ENCODE measurements around the gene ABCB6.

Gene ABCB6

DNA sequence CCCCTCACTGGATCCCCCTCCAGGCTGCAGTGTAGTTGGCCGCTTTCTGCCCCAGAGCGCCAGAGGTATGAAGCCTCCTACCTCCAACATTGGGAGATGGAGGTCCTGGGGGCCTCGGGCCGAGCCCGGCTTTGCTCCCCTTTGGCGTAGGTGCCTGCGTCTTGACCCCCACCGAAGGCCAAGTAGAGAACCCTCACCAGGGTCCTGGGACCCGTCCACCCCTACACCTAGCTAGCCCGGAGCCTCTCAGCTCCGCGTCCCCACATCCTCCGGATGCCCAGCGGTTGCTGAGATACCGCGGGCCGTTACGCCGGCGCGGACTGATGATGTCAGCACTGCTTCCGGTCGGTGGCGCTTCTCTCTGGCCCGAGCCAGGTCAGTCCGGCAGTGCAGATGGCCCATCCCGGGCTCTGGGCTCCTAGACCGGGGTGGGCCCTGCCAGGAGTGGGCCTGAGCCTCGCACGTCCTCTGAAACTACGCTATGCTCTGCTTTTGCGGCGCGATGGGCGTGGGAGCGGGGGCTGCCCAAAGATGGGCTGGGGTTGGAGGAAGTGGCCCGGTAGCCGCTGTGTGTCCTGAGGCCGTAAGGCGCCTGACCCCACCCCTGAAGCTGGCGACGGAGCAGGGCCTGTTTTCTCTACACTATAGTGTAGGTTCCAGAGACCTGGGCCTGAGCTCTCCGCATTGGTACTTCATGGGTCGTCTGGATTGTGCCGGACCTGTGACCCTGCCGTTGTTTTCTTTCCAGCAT, 26.6 kb upstream of the ABCB6 start, which contains the start of the genes GLB1L and STK16:
TSS of gene GLB1L (minus strand) at position 297 of the 751 bp plus-strand sequence. CDS start 1,871 bp downstream, outside the sequence.
TSS of gene STK16 (plus strand) at position 332 of the 751 bp plus-strand sequence. CDS start 521 bp downstream, outside the sequence.
- DNase-seq = peak; percentile 88

DNA sequence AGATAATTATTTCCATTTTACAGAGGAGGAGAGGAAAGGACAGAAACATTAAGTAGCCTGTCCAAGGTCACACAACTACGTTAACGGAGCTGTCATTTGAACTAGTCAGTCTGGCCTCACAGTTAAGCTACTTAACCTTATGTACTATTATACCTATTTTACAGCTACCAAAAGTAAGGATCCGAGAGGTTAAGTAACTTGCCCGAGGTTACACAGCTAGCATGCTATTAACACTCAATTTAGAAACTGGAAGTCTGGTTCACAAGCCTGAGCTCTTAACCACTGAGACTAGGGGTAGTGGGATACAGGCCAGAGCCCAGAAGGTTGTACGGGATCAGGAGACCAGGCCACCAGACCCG, 26.0 kb upstream of the ABCB6 start:
- no peak for DNase-seq

DNA sequence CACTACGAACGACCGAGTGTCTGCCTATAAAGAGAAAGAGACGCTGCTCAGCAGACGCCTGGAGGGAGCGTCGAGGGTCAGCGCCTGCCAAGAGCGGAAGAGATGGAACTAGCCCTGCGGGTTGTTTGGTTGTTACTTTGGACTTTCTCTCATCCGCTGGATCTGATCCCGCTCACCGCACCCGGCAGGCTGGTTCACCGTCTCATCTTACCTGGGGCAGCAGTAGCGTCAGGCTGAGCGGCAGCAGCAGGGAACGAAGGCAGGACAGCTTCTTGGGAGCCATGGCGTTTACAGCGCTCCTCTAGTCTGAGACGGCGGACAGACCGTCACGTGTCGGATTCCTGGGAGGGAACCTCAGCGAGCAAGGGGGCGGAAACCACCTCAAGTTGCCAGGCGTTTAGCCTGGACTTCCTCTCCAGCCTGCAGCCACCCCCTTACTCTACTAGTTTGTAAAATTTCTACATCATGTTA, 24.6 kb upstream of the ABCB6 start:
- no peak for DNase-seq

DNA sequence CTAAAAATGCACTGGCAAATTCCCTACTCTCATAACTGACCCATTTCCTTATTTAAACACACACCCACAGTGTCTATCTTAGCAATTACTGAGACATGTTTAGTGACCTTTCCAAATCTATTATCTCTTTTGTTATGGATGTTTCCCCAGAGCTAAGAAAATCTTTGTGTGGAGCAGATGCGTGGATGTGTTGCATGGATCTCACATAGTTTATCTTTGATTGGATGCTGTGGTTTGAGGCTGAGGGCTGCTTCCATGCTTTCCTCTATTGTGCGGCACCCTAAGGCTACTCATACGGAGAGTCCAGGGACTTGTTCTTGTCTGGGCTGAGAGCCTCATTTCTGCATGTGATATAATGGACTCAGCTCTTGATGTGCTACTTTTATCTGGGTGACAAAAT, 15.6 kb upstream of the ABCB6 start:
- no peak for DNase-seq

DNA sequence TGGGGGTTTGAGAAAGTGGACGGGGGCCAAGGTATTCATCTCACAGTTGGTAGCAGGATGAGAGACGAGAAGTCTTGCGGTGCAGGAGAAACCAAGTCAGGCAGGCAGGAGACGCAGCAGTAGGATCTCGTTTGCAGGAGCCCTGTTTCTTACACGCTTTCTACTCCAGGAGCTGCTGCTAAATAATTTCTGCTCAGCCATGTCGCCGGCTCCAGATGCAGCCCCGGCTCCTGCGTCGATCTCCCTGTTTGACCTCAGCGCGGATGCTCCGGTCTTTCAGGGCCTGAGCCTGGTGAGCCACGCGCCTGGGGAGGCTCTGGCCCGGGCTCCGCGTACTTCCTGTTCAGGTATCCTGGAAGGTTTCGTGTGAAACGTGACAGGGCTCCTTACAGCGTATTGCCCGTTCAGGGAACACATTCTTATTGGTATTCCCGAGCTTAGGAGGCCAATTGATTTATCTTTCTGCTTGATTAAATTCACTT, 11.3 kb upstream of the ABCB6 start:
- peak; percentile 35 for DNase-seq

DNA sequence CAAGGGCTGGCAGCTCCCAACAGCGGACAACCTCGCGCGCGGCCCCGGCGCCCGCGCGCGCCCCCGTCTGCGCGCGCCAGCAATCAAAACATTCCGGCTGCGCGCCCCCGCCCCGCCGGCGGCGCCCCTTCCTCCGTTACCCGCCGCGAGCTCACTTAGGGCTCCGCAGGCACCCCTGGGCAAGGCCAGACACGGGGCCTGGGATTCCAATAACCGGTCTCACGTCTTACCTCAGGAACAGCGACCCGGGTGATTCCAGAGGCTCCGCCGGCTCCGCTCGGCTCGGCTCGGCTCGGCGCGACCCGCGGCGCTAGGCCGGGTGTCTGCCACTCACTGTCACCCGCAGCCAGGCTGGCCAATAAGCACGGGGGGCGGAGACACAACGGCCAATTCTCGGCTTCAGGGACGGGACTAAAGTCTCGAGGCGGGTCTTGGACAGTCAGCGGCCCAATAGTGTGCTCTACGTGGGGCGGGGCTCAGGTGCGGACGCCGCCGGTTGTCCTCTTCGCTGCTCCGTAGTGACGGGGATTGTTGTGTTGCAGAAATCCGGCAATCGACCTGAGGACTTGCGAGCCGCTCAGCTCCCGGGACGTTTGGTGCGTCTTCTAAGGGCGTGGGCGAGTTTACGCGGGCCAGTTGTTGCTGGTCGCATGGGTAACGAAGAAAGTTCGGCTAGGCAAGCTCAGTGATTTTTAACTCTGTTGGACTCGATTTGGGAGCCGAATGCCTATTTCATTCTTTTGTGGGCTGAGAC, 10.7 kb upstream of the ABCB6 start, which contains the start of the genes ANKZF1 and ATG9A:
TSS of gene ANKZF1 (plus strand) at position 502 of the 754 bp plus-strand sequence. CDS start 452 bp downstream, outside the sequence.
TSS of gene ATG9A (minus strand) at position 332 of the 754 bp plus-strand sequence. CDS start 1,612 bp downstream, outside the sequence.
- peak; percentile 99 for DNase-seq

DNA sequence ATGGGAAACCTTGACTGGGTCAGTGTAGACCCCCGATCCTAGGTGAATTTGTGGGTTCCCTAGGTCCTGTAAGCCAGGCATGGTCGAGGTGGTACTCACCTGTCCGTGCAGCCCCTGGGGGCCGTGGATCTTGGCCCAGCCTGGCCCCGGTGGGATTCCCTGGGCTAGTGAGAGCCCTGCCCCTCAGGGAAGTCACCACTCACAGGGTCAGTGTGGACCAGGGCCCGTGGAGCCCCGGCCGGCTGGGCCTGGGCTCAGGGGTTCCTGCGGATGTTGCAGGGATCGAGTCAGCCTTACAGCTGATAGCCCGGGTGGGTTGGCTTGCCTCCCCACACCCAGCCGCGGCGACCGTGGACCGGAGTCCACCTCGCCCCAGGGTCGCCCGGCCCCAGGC, 10.2 kb upstream of the ABCB6 start:
- DNase-seq = no peak

DNA sequence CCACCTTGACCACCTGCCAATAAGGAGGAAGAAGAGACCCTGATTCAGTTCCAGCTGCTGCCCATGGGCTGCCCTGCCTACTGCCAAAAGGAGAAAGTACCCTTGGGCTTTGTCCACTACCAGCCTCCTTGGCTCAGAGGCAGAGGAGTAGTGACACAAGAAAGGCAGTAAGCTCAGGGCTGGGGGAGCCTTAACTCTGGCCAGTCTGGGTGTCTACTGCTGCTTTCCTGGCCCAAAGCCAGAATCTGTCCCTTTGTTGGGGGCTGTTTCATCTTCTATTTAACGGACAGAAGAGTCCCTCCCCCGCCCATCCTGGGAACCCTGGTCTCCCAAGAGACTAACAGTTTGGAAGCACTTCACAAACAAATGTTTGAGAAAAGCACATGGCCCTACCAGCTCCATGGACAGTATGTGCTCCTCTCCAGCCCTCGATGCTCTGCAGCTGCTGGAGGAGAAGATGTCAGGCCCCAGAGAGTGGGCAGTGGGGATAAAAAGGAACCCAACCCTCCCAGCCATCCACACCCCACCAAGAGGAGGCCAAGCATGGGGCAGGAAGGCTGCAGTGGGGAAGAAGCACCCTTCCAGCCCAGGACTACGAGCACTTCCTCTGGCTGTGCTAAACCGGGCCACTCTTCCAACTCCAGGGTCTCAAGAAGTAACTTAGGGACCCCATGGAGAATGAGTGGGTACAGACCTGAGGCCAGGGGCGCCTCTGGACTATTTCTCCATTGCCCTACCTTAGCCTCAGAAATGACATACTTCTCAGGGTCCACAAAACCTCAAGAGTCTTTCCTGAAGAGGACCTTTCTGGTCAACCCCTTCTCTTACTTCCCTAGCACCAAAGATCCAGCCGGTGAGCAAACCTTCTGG, 9.5 kb upstream of the ABCB6 start:
- no peak for DNase-seq

DNA sequence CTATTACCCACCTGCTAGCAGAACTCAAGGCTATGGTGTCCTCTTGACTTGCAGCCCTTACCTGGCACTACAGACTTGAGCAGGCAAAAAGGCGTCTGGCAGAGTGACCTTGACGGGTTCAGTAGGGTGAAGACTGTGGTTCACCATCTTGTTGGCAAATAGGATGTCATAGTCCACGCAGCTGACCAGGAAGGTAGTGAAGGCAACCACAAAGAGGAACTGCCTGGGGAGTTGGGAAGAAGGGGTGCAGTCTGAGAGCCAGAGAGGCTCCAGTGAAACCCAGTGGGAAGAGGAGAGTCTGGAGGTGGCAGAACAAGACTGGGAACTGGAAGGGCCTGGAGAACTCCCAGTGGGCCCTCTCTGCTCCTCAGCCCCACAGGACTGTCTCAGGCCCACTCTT, 6.6 kb upstream of the ABCB6 start:
- DNase-seq = no peak

DNA sequence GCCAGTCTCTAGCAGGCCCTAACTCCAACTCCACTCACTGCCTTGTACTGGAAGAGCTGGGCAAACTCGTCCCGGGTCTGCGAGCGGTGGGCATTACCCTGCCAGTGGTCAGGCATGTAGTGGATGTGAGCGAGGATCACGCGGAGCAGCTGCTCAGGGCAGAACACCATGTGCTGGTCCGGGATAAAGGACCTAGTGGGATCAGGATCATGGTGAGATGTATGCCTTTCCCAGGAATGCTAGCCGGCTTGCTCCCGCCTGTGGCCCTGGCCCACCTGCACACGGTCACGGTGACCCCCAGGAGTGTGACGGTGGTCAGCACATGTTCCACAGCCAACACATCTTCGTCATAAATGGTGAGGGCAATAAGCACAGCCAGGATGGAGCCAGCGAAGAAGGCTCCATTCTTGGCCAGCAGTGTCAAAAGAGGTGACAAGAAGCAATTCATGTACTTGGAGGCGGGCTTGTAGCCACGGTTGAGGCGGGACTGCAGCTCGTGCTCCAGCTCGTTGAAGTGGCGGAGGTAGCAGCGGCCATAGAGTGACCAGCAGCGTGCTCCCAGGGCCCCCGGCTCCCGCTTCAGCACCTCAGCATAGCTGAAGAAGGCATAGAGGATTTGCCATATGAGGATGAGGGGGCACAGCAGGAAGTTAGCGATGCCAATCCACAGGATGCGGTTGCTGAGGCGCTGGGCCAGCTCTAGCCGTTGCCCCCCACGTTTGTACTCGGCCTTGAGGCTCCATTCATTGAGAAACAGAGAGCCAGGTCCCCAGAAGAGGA, 5.3 kb upstream of the ABCB6 start:
- DNase-seq = no peak

DNA sequence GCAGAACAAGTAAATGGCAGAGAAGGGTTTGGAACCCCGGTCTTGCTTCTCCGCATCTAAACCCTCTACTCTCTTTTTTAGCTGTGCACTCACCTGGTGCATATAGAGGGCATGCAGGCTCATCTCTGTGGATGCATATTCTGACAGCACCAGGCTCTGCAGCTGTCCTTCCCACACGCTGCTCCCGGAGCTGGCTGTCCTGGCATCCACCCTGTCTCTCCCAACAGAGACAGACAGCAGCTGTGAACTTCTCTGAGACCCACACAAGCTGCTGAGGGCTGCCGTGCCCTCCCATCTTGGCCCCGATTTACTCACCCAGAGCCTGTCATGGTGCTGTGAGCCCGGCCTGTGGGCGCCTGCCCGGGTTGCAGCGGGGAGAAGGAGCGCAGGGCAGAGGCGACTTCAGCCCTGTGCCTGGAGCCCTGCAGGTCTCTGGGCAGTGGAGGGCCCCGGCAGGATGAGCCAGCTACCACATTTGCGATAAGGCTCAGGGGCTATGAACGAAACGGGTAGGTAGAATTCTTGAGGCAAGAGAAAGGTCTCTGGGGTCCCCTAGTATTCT, 3.3 kb upstream of the ABCB6 start:
- no peak for DNase-seq

DNA sequence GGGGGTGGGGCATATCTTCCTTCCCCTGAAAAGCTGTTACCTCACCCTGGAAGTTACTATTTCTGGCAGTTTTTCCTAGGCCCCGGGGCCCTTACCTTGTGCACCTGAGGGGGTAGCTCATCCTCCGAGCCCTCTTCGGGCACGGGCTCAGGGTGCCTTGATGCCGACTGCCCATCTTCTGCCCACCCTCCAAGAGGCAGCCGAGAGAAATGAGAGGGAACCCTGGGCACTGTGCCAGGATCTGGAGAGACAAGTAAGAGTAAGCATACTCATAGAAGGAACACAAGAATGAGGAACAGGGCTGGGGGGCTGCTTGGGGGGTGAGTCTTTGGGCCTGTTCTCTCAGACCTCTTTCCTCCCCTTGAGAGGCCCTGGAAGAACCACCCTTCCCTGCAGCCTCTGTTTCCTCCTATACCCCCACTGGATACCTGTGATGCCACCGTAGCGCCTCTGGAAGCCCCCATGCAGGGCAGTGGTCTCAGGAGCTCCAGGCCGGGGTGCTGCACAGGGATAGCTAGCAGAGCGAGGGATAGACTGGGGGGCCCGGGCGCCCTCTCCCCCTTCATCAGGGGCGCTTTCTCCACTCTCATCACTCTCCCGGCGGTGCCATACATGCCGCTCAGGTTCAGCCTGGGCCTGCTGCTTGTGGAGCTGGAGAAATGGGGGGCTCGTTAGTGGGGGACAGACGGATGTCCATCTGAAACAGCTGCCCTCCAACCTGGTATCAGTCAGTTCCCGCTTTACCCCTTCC, 2.1 kb upstream of the ABCB6 start:
- DNase-seq = no peak

DNA sequence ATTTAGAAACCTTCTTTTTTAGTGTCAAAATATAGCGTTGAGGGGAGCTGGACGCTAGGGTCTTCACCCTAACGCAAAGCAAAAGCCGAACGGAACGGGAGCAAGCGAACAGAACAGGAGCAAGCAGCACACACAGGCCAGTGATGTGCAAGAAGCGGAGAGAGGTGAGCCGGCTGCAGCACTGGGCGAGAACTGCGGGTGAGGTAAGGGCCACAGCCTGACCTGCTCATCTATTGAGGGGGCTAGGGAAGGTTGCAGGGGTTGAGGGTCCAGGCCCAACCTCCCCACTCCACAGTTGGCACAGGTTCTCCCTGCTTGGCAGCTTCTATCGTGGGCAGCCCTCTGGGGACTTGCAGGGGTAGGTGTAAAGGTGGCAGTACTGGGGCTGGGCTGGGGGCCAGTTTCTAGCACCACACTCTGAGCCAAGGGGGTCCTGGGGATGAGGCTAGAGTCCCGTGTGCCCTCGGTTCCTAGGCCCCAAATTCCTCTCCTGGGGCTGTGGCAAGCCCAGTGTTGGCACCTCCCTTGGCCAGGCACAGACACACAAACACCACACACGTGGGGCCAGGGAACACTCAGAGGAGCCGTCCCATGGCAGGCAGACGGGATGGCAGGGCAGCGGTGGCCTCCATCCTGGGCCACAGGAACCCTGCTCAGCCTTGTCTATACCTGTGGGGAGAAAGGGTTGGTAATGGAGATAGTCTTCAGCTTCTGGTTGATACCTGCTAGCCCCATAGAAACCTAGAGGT, 1.2 kb upstream of the ABCB6 start:
- no peak for DNase-seq

DNA sequence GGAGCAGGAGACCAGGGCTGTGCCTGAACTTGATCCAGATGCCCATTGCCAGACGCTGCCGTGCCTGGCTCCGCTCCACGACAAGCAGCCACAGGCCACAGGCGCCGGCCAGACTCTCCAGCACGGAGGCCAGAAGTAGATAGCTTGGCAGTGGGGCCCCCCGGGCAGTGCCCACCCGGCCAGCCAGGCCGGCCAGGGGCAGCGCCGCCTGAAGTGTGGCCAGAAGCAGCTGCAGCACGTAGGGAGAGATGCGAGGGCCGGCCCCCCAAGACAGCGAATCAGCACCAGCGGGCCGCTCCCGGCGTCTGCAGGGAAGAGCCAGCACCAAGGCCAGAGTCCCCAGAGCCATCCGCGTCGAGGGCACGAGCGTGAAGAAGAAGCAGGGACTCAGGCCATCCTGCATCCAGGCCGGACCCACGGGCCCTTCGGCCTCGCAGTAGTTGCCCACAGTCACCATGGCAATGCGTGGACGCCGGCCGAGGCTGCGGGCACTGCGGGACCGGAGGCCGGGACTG, 484 bp downstream of the ABCB6 start:
- no peak for DNase-seq

DNA sequence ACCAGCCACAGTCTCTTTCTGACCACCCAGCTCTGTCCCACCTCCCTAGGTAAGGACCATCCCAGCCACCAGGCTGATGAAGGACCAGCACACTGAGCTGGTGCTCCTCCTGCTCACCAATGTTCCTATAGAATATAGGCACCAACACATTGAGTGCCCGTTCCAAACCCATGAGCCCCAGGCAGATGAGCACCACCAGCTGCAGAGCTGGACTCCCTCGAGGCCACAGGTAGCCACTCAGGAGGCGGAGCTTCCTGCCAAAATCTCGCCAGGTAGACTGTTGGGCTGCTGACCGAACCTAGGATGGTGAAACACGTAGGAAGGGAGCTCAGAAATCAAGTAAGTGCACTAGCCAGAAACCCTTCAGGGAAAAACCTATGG, 2.2 kb downstream of the ABCB6 start:
- DNase-seq = no peak

DNA sequence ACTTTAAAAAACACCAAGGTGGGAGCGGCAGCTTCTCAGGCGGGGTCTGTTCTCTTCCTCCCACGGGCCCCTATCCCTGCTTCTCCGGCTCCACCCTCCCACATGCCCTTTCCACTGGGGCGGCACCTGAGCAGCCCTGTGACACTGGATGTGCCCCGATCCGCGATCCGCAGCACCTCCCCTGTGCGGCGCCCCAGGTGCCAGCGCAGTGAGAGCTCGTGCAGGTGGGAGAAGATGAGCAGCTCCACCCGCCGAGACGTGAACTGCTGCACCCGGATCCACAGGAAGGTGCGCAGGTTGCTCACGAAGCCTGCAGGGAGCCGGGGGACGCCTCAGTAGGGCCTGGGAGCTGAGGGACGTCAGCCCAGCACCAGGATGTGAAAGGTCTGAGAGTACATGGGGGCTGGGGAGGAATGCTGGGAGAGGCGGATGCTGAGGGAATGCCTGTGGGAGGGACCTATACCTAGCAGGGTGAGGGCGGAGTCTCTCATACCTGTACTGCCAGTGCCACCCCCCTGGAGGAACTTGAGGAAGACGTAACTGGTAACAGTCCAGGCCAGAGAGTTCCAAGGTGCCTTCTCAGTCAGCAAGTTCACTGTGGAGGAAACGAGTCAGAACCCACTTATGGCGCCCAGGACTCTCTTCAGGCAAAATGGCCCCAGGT, 2.8 kb downstream of the ABCB6 start:
- no peak for DNase-seq

DNA sequence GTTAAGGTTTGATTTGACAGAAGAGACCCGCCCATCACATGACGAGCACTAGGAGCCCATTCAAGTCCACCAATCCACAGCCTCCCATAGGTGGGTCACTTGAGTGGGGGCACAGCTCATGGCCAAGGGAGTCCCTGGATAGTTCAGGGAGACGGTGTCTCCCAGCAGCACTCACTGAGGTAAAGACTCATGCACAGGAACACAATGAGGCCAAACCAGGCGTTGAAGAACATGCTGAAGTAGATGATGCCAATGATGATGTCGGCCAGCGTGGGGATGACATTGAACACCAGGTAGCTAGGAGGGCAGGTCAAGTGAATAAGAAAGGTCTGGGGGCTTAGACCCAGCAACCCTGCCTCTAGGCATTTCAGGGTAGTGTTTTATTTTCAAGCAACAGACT, 4.0 kb downstream of the ABCB6 start:
- no peak for DNase-seq

DNA sequence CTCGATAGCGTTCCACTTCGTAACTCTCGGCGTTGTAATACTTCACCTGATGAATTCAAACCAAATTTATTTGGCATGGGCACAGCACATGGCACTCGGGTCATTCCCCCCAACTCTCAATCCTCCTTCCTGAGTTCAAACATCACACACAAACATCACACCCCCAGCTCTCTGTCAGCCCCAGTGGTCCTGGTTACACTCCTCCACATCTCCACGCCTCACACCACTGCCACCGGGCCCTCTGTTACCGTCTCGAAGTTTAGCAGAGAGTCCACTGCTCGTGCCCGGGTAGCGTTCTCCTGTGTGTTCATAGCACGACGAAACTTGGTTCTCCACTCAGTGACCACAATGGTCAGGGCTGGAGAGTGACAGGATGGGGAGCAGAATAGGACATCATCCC, 4.6 kb downstream of the ABCB6 start:
- DNase-seq = no peak

DNA sequence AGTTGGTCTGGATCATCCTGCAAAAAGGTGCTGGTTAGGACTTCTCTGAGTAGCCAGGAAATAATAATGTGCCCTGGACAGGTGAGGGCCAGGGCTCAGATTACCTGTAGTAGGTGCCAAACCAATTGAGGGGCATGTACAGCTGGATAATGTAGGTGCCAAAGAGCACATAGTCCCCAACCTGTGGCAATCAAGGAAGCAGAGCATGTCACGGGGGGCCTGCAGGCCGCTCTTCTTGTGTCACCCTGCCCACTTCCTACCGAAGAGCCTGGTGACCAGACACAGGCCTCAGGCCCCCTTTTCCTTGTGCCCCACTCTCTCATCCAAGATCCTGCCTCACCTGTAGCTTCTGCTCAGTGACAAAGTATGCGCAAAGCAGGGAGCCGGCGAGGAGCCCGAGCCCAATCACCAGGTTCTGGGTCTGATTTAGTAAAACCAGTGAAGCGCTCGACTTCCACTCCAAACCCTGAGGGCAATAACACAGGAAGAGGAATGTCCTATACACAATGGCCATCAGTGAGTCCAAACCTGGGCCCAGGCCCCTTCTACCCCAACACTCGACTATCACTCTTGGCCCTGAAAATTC, 5.2 kb downstream of the ABCB6 start:
- no peak for DNase-seq
